GM21528 (cell line): ENCODE measurements around the gene AMBP.

Experiments used
- ATAC-seq: cut with Tn5 transposase; IDR thresholded peaks from one replicate; pipeline ENCODE4 v1.9.1; 2021; ENCODE audit warnings: mild to moderate bottlenecking, moderate library complexity; ENCODE audit not compliant: unreplicated experiment, low FRiP score

The AMBP gene

GRCh38 chr9:114035221-114035844 lies 42.8 kb downstream of the AMBP start:
- no peak for ATAC-seq

GRCh38 chr9:114034661-114035062 lies 43.4 kb downstream of the AMBP start:
- no peak for ATAC-seq

GRCh38 chr9:114034196-114034595 lies 43.9 kb downstream of the AMBP start:
- no peak for ATAC-seq

- ATAC-seq = no peak
Measured at GRCh38 chr9:114033397-114034103, 44.5 kb downstream of the AMBP start.

- ATAC-seq = no peak
Measured at GRCh38 chr9:114031948-114032840, 45.9 kb downstream of the AMBP start.

- no peak for ATAC-seq
Measured at GRCh38 chr9:114031037-114031630, 47.0 kb downstream of the AMBP start.

GRCh38 chr9:114030364-114030763 lies 47.7 kb downstream of the AMBP start:
- ATAC-seq = no peak

GRCh38 chr9:114029311-114030170 lies 48.6 kb downstream of the AMBP start:
- ATAC-seq = no peak

GRCh38 chr9:114028646-114029045 lies 49.5 kb downstream of the AMBP start:
- ATAC-seq = no peak

- ATAC-seq = no peak
Measured at GRCh38 chr9:114027863-114028465, 50.1 kb downstream of the AMBP start.

- ATAC-seq = no peak
Measured at GRCh38 chr9:114027159-114027862, 50.8 kb downstream of the AMBP start.

GRCh38 chr9:114026335-114026734 lies 51.8 kb downstream of the AMBP start:
- no peak for ATAC-seq

GRCh38 chr9:114025760-114026159 lies 52.3 kb downstream of the AMBP start:
- no peak for ATAC-seq

- ATAC-seq = no peak
Measured at GRCh38 chr9:114025196-114025753, 52.8 kb downstream of the AMBP start.

- ATAC-seq = no peak
Measured at GRCh38 chr9:114023961-114024360, 54.1 kb downstream of the AMBP start.

GRCh38 chr9:114021578-114021977 lies 56.5 kb downstream of the AMBP start:
- no peak for ATAC-seq

- ATAC-seq = no peak
Measured at GRCh38 chr9:114017741-114018715, 60.1 kb downstream of the AMBP start.
